HAP-1 (cell line): Measurements from ENCODE around the gene CALHM4.

Experiments used
- DNase-seq, 2 experiments: peaks; one replicate each; pipeline ENCODE4 v3.0.0-alpha.2; 2016 to 2020; ENCODE audit warnings: low spot score in 2 of 2
- H3K27me3 ChIP-seq: fragments of 250-450 bp; sonication (Bioruptor Pico); 2 replicates; pipeline ENCODE4 v1.5.1; 2020; ENCODE audit warnings: low read depth, mild to moderate bottlenecking, moderate library complexity
- H3K36me3 ChIP-seq: fragments of 250-450 bp; sonication (Bioruptor Pico); replicated peaks from 2 replicates; pipeline ENCODE4 v1.5.1; 2020; ENCODE audit warnings: mild to moderate bottlenecking
- H3K4me1 ChIP-seq: fragments of 250-450 bp; sonication (Bioruptor Pico); 2 replicates; pipeline ENCODE4 v1.5.1; 2020; ENCODE audit warnings: mild to moderate bottlenecking
- H3K4me3 ChIP-seq: fragments of 250-450 bp; sonication (Bioruptor Pico); 2 replicates; pipeline ENCODE4 v1.5.1; 2020; ENCODE audit warnings: mild to moderate bottlenecking, moderate library complexity
- H3K9me3 ChIP-seq: fragments of 250-450 bp; sonication (Bioruptor Pico); 2 replicates; pipeline ENCODE4 v1.5.1; 2020; ENCODE audit warnings: mild to moderate bottlenecking, moderate library complexity
- in situ Hi-C: fragments of 300-500 bp; cut with MboI; formaldehyde crosslinking; loops from 3 replicates; pipeline ENCODE4 v1.14.3; 2020; ENCODE audit warnings: low sequenced_read_pairs, inconsistent platforms, mixed read lengths

The CALHM4 gene, protein sequence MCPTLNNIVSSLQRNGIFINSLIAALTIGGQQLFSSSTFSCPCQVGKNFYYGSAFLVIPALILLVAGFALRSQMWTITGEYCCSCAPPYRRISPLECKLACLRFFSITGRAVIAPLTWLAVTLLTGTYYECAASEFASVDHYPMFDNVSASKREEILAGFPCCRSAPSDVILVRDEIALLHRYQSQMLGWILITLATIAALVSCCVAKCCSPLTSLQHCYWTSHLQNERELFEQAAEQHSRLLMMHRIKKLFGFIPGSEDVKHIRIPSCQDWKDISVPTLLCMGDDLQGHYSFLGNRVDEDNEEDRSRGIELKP

GRCh38 chr6:116553451-116553850, at the start of gene CALHM4:
Gene CALHM4, plus strand, starts transcription at chr6:116553751. Its CDS starts 43 bp downstream, at chr6:116553794.
- DNase-seq, result no peak
- H3K4me1 ChIP-seq, result no peaks in the 10 kb centered on the region
- H3K27me3 ChIP-seq, result peaks cover 9% of the 10 kb centered on the region
- no peak within 1 kb of the TSS for H3K4me3 ChIP-seq
- no peaks in the 10 kb centered on the region for H3K9me3 ChIP-seq
- in situ Hi-C loops, result no loop called here
- no peaks in the 10 kb centered on the region for H3K36me3 ChIP-seq

GRCh38 chr6:116507324-116507723, 46.2 kb upstream of the CALHM4 start:
- Histone ChIP-seq H3K9me3 (no peaks in the 10 kb centered on the region), H3K27me3 (0 out of 2 replicates have a peak, but pooled peaks cover 2% of the 10 kb centered on the region), H3K4me3 (no peak overlapping the region), H3K4me1 (peaks cover 7% of the 10 kb centered on the region), H3K36me3 (no peaks in the 10 kb centered on the region)
- in situ Hi-C loops, result no loop called here
- DNase-seq, result no peak

GRCh38 chr6:116508527-116508926, 45.0 kb upstream of the CALHM4 start:
- Histone ChIP-seq H3K9me3 (no peaks in the 10 kb centered on the region), H3K4me3 (no peak overlapping the region), H3K27me3 (0 out of 2 replicates have a peak, but pooled peaks cover 2% of the 10 kb centered on the region), H3K36me3 (no peaks in the 10 kb centered on the region), H3K4me1 (peaks cover 10% of the 10 kb centered on the region)
- in situ Hi-C loops, result no loop called here
- DNase-seq, result no peak

GRCh38 chr6:116511424-116512110, 42.0 kb upstream of the CALHM4 start, which contains the start of gene CALHM5:
Gene CALHM5, plus strand, starts transcription at chr6:116511639. Its CDS starts 58 bp downstream, at chr6:116511697.
- H3K9me3 ChIP-seq, result no peaks in the 10 kb centered on the region
- H3K4me1 ChIP-seq, result peaks cover 10% of the 10 kb centered on the region
- DNase-seq, result peak; percentile 66 to 89
- H3K27me3 ChIP-seq, result 0 out of 2 replicates have a peak, but pooled peaks cover 2% of the 10 kb centered on the region
- peak within 1 kb of the TSS; percentile 6; the same call in 1 of the 2 replicates for H3K4me3 ChIP-seq
- in situ Hi-C loops, result no loop called here
- no peaks in the 10 kb centered on the region for H3K36me3 ChIP-seq

- Histone ChIP-seq H3K4me1 (peaks cover 10% of the 10 kb centered on the region), H3K4me3 (peak overlapping the region; percentile 6; the same call in 1 of the 2 replicates)
- in situ Hi-C loops, result no loop called here
Observed at GRCh38 chr6:116512111-116512559, 41.4 kb upstream of the CALHM4 start.

GRCh38 chr6:116512734-116513133, 40.8 kb upstream of the CALHM4 start:
- Histone ChIP-seq H3K4me1 (peaks cover 10% of the 10 kb centered on the region), H3K9me3 (no peaks in the 10 kb centered on the region), H3K36me3 (no peaks in the 10 kb centered on the region), H3K4me3 (no peak overlapping the region), H3K27me3 (peaks cover 8% of the 10 kb centered on the region)
- DNase-seq, result no peak
- in situ Hi-C loops, result no loop called here

More at GRCh38 chr6:116512111-116512559, 41.4 kb upstream of the CALHM4 start:
- peaks cover 2% of the 10 kb centered on the region; the same call in 1 of the 2 replicates for H3K27me3 ChIP-seq
- DNase-seq, result no peak
- no peaks in the 10 kb centered on the region for H3K9me3 ChIP-seq
- no peaks in the 10 kb centered on the region for H3K36me3 ChIP-seq

- H3K4me1 ChIP-seq, result peaks cover 10% of the 10 kb centered on the region
- no peaks in the 10 kb centered on the region for H3K9me3 ChIP-seq
- H3K36me3 ChIP-seq, result no peaks in the 10 kb centered on the region
- in situ Hi-C loops, result no loop called here
- no peak for DNase-seq
- H3K27me3 ChIP-seq, result peaks cover 12% of the 10 kb centered on the region
- no peak overlapping the region for H3K4me3 ChIP-seq
Observed at GRCh38 chr6:116513224-116513875, 40.2 kb upstream of the CALHM4 start.

DNA sequence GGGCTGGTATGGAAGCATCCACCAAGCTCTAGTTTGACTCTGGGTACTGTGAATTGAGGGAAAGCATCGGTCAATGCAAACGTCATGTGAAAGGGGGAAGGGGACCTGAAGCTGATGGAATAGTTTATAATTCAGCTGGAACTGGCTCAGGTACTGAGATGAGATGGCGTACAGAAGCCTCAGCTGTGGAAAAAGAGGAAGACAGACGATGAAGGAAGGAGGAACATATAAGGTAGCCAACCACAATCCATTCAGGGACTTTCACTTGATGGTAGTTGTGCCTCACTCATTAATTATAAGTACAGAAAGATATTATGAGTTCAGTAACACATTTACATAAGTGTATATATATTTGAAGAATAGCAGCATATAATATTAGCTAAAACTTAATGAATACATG, 39.4 kb upstream of the CALHM4 start:
- in situ Hi-C loops, result no loop called here
- Histone ChIP-seq H3K36me3 (no peaks in the 10 kb centered on the region), H3K9me3 (no peaks in the 10 kb centered on the region), H3K27me3 (peaks cover 12% of the 10 kb centered on the region), H3K4me1 (peaks cover 10% of the 10 kb centered on the region), H3K4me3 (no peak overlapping the region)
- DNase-seq, result no peak

DNA sequence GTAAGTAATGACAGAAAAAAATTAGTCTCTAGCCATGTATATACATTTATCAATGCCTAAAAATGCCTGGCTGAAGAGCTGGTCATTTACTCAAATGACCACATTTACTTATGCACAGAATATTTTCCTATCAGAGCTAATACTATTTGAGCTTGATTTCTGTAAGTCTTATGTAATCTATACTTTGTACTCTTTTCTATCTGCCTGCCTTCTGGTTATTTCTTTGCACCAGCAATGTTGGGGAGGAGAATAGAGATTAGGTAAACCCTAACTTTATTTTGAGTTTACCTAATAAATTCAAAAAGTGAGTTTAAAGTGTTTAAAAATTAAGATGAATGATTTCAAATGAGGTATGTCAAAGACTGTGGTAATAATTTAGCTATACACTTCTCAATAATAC, 38.4 kb upstream of the CALHM4 start:
- in situ Hi-C loops, result no loop called here
- Histone ChIP-seq H3K27me3 (peaks cover 10% of the 10 kb centered on the region), H3K4me3 (no peak overlapping the region), H3K4me1 (peaks cover 10% of the 10 kb centered on the region), H3K9me3 (no peaks in the 10 kb centered on the region), H3K36me3 (no peaks in the 10 kb centered on the region)
- no peak for DNase-seq

GRCh38 chr6:116518621-116519368, 34.8 kb upstream of the CALHM4 start:
- no peaks in the 10 kb centered on the region for H3K36me3 ChIP-seq
- in situ Hi-C loops, result no loop called here
- peaks cover 13% of the 10 kb centered on the region for H3K27me3 ChIP-seq
- no peaks in the 10 kb centered on the region for H3K4me1 ChIP-seq
- no peak overlapping the region for H3K4me3 ChIP-seq
- no peaks in the 10 kb centered on the region for H3K9me3 ChIP-seq
- DNase-seq, result no peak

DNA sequence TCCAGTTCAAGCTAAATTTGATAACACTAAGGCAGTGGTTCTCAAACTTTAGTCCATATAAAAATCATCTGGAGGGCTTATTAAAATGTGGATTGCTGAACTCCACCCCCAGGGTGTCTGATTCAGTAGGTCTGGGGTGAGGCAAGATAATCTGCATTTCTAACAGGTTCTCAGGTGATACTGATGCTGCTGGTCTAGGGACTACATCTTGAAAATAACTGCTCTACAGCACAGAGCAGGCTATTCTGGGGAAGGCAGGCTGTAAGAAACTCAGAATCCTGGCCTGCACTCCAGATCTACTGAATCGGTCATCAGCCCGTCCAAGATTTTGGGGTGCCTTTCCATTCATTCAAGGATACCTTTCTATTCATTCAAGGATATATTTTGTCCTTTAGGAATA, 30.7 kb upstream of the CALHM4 start:
- Histone ChIP-seq H3K4me3 (no peak overlapping the region), H3K36me3 (no peaks in the 10 kb centered on the region), H3K27me3 (peaks cover 17% of the 10 kb centered on the region), H3K9me3 (no peaks in the 10 kb centered on the region), H3K4me1 (peaks cover 5% of the 10 kb centered on the region)
- DNase-seq, result no peak
- in situ Hi-C loops, result no loop called here

- Histone ChIP-seq H3K9me3 (no peaks in the 10 kb centered on the region), H3K27me3 (peaks cover 14% of the 10 kb centered on the region), H3K4me3 (no peak overlapping the region), H3K36me3 (no peaks in the 10 kb centered on the region), H3K4me1 (peaks cover 16% of the 10 kb centered on the region)
- in situ Hi-C loops, result no loop called here
- DNase-seq, result no peak
Observed at GRCh38 chr6:116524236-116524635, 29.3 kb upstream of the CALHM4 start.

- DNase-seq, result peak in 1 of 2 experiments; percentile 22
- in situ Hi-C loops, result no loop called here
- peaks cover 24% of the 10 kb centered on the region for H3K27me3 ChIP-seq
- H3K9me3 ChIP-seq, result no peaks in the 10 kb centered on the region
- H3K4me3 ChIP-seq, result no peak overlapping the region
- H3K4me1 ChIP-seq, result peaks cover 34% of the 10 kb centered on the region
- H3K36me3 ChIP-seq, result no peaks in the 10 kb centered on the region
Observed at GRCh38 chr6:116528133-116528532, 25.4 kb upstream of the CALHM4 start.
